Colonic mucosa (tissue), 4 donors: ENCODE results near the gene RMC1. TPM values are rescaled to one million over a fixed set of nuclear protein-coding genes. Genes with fewer than 3 reads are reported as not detected.

Experiments used
- DNase-seq: peaks from one replicate; pipeline ENCODE4 v3.0.0-alpha.2; 2020
- H3K27ac ChIP-seq: fragments of 200-600 bp; one replicate; pipeline ENCODE4 v1.8.0; 2021
- H3K27me3 ChIP-seq: fragments of 200-600 bp; one replicate; pipeline ENCODE4 v1.8.0; 2021
- H3K36me3 ChIP-seq: fragments of 200-600 bp; one replicate; pipeline ENCODE4 v1.8.0; 2021
- H3K4me1 ChIP-seq: fragments of 200-600 bp; one replicate; pipeline ENCODE4 v1.8.0; 2021; ENCODE audit warnings: mild to moderate bottlenecking
- H3K4me3 ChIP-seq: fragments of 200-600 bp; one replicate; pipeline ENCODE4 v1.8.0; 2021
- H3K9ac ChIP-seq, 2 donors: one replicate each; pipeline ENCODE4 v1.7.0; 2013; ENCODE audit warnings: control low read depth in 2 of 2, low read depth in 2 of 2, low read length in 2 of 2
- H3K9me3 ChIP-seq: fragments of 200-600 bp; one replicate; pipeline ENCODE4 v1.8.0; 2021
- intact Hi-C: fragments of 100-400 bp; cut with DNase I; formaldehyde crosslinking; loops from one replicate; pipeline ENCODE4 v1.14.1; 2022
- total RNA-seq, 2 donors: library from RNA; stranded (reverse); fragmentation: NEBNext Ultra II Directional in 1 of 2; extraction: Animal tissue kit (Norgen Biotek cat#: 25700) in 1 of 2; gene quantifications; one replicate each; pipeline ENCODE4 v1.2.1, GENCODE V29; 2021
- TF ChIP-seq, protein P1 (sequence below): fragments of 200-600 bp; IDR thresholded peaks from one replicate; pipeline ENCODE4 v1.8.0; 2022; ENCODE audit warnings: antibody characterized with exemption, mild to moderate bottlenecking
- donor health status: healthy.
- donor health status: DM: no; HTN: no; CAD: no.
- donor health status: DM: no; HTN: no; CAD: no.

Gene RMC1
- total RNA-seq, 2 donors from 2014 or later, result 28.4 to 34.9 TPM

DNA sequence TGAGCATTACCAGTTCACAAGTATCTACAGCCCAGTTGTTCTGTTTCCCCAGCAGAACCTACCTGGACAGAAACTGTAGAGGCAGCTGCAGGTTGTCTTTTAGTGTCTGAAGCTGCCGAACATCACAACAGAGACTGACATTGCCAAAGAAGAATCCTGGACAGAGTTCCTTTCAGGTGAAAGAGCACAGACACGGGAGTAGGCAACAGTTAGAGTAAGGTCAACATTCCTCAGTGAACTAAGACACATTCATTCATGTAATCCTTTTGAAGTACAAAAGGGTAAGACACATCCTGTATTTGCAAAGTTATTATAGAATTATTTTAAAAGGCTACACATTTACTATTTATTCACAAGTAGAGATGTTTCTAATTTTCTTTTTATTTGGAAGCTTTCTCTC lies 68.7 kb downstream of the RMC1 start:
- H3K4me3 ChIP-seq, result no peak overlapping the region
- no peak overlapping the region for H3K27ac ChIP-seq
- no peak for DNase-seq
- no peaks in the 10 kb centered on the region for H3K4me1 ChIP-seq
- TF ChIP-seq, protein P1, sequence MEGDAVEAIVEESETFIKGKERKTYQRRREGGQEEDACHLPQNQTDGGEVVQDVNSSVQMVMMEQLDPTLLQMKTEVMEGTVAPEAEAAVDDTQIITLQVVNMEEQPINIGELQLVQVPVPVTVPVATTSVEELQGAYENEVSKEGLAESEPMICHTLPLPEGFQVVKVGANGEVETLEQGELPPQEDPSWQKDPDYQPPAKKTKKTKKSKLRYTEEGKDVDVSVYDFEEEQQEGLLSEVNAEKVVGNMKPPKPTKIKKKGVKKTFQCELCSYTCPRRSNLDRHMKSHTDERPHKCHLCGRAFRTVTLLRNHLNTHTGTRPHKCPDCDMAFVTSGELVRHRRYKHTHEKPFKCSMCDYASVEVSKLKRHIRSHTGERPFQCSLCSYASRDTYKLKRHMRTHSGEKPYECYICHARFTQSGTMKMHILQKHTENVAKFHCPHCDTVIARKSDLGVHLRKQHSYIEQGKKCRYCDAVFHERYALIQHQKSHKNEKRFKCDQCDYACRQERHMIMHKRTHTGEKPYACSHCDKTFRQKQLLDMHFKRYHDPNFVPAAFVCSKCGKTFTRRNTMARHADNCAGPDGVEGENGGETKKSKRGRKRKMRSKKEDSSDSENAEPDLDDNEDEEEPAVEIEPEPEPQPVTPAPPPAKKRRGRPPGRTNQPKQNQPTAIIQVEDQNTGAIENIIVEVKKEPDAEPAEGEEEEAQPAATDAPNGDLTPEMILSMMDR, result no peak
- no peaks in the 10 kb centered on the region for H3K27me3 ChIP-seq
- H3K36me3 ChIP-seq, result peaks cover 10% of the 10 kb centered on the region
- no peak overlapping the region for H3K9ac ChIP-seq
- intact Hi-C loops, result no loop called here
- no peaks in the 10 kb centered on the region for H3K9me3 ChIP-seq

GRCh38 chr18:23572570-23572969 lies 69.3 kb downstream of the RMC1 start:
- Histone ChIP-seq H3K27ac (no peak overlapping the region), H3K4me1 (no peaks in the 10 kb centered on the region), H3K27me3 (no peaks in the 10 kb centered on the region), H3K9ac (no peak overlapping the region), H3K36me3 (peaks cover 5% of the 10 kb centered on the region), H3K9me3 (no peaks in the 10 kb centered on the region), H3K4me3 (no peak overlapping the region)
- intact Hi-C loops, result no loop called here
- no peak for DNase-seq
- TF ChIP-seq, protein P1, result no peak

DNA sequence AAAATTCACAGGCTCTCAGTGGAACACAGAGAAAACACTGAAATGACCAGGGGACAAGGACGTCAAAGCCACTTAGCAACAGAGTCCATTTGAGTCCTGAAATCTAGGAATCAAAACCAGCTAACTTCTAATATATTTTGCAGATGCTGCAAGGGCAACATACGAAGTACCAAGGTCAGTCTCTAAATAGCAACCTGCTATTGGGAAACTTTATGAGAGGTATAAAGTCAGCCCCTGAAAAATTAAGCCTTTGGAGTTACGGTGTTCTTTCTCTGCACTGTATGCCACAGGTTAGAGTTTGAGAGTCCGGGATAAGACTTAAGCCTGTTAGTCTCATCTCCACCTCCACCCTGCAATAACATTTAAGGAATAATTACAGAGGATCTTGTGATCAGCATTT lies 69.7 kb downstream of the RMC1 start:
- Histone ChIP-seq H3K9me3 (no peaks in the 10 kb centered on the region), H3K4me3 (no peak overlapping the region), H3K27ac (no peak overlapping the region), H3K4me1 (no peaks in the 10 kb centered on the region), H3K9ac (no peak overlapping the region), H3K36me3 (peaks cover under 1% of the 10 kb centered on the region), H3K27me3 (no peaks in the 10 kb centered on the region)
- DNase-seq, result no peak
- intact Hi-C loops, result no loop called here
- TF ChIP-seq, protein P1, result no peak

DNA sequence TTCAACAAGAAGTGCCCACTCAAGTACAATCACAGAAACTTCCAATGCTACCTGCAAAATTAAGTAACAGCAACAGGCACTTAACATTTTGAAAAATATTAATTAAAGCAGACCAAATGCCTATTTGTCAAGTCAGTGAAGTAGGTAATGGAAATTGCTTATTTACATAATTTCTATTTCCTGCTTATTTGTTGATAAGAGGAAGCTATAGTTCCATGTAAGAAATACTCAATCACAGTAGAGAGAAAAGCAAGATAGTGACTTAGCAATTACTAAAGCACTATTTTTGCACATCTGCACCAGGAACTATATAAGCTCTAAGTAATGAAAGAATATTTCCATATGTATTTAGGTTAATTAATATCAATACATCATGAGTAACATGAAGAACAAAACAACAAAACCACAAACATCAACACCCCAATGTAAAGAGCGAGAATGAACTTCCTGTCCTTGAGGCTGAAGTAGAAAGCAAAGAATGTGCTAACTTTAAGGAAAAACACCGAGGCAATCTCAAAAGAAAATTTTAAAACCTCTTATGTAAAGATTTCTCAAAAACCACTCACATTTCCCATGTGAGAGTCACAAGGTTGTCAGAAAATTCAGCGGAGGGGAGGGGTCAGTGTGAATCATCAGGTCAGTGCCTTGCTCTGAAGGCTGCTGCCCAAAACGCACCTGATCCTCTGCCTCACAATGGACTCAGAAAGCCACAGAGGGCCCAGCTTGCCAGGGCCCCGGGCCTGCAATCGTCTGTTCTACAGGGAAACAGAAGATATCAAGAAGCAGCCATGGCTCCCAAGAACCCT lies 70.5 kb downstream of the RMC1 start:
- no peaks in the 10 kb centered on the region for H3K36me3 ChIP-seq
- TF ChIP-seq, protein P1, result no peak
- H3K4me1 ChIP-seq, result no peaks in the 10 kb centered on the region
- no peak overlapping the region for H3K4me3 ChIP-seq
- no peak for DNase-seq
- intact Hi-C loops, result no loop called here
- no peaks in the 10 kb centered on the region for H3K9me3 ChIP-seq
- no peaks in the 10 kb centered on the region for H3K27me3 ChIP-seq
- H3K9ac ChIP-seq, result no peak overlapping the region
- peak overlapping the region; percentile 50 for H3K27ac ChIP-seq

DNA sequence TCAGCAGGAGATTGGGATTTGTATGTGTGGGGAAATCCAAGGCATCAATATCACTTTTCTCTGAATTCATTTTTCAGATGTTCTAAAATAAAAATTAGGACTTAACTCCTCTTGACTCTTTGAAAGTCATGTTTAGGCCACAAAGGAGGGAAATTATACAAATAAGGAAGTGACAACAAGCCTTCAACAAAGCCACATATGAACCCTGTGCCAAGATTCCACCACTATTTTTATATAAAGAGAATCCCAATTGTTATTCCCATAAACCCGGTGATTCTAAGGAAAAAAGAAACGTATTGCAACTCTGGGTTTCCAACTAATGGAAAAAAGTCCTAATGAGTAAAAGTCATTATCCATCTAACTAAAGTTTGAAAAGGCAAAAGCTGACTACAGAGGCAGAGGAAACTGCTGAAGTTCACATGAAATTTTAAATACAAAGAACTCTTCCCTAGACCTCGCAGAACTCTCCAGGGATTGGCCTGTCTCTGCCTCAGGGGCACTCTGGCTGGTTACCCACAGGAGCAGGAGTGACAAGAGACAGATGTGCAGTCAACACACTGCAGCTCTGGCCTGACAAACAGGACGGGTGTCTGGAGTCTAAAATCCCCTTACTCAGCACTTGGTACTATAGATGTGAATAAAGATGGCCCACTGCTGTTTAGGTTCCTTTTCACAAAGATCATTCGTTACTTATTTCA lies 71.4 kb downstream of the RMC1 start:
- no peak for DNase-seq
- Histone ChIP-seq H3K4me1 (no peaks in the 10 kb centered on the region), H3K27me3 (no peaks in the 10 kb centered on the region), H3K4me3 (no peak overlapping the region), H3K9me3 (no peaks in the 10 kb centered on the region), H3K27ac (peak overlapping the region; percentile 50), H3K9ac (no peak overlapping the region), H3K36me3 (no peaks in the 10 kb centered on the region)
- intact Hi-C loops, result no loop called here
- TF ChIP-seq, protein P1, result no peak
